D721Med (cell line): ENCODE measurements around the gene VWC2.

Experiments used
- DNase-seq: peaks from one replicate; pipeline ENCODE4 v3.0.0; 2011; ENCODE audit warnings: low spot score; ENCODE audit not compliant: insufficient read length
- FAIRE-seq: peaks from 2 replicates; lab custom pipeline; 2011; peaks lifted over from hg19 to GRCh38; lab: Jason Lieb, UNC
- TF ChIP-seq, protein P1 (sequence below): IDR thresholded peaks from 2 replicates; pipeline ENCODE4 v1.5.1; 2012; ENCODE audit warnings: mild to moderate bottlenecking, control low read depth; ENCODE audit not compliant: insufficient read depth; ENCODE audit errors: missing control alignments

The VWC2 gene

GRCh38 chr7:49797987-49798660 lies 24.7 kb downstream of the VWC2 start:
- no peak for FAIRE-seq
- TF ChIP-seq, protein P1, sequence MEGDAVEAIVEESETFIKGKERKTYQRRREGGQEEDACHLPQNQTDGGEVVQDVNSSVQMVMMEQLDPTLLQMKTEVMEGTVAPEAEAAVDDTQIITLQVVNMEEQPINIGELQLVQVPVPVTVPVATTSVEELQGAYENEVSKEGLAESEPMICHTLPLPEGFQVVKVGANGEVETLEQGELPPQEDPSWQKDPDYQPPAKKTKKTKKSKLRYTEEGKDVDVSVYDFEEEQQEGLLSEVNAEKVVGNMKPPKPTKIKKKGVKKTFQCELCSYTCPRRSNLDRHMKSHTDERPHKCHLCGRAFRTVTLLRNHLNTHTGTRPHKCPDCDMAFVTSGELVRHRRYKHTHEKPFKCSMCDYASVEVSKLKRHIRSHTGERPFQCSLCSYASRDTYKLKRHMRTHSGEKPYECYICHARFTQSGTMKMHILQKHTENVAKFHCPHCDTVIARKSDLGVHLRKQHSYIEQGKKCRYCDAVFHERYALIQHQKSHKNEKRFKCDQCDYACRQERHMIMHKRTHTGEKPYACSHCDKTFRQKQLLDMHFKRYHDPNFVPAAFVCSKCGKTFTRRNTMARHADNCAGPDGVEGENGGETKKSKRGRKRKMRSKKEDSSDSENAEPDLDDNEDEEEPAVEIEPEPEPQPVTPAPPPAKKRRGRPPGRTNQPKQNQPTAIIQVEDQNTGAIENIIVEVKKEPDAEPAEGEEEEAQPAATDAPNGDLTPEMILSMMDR: no peak
- no peak for DNase-seq

GRCh38 chr7:49800031-49800430 lies 26.6 kb downstream of the VWC2 start:
- FAIRE-seq (no peak), DNase-seq (no peak)
- TF ChIP-seq, protein P1: no peak

GRCh38 chr7:49802600-49802999 lies 29.2 kb downstream of the VWC2 start:
- TF ChIP-seq, protein P1: no peak
- FAIRE-seq: no peak
- no peak for DNase-seq

- DNase-seq: no peak
- FAIRE-seq: no peak
- TF ChIP-seq, protein P1: no peak
Observed at GRCh38 chr7:49803812-49804211, 30.4 kb downstream of the VWC2 start.

DNA sequence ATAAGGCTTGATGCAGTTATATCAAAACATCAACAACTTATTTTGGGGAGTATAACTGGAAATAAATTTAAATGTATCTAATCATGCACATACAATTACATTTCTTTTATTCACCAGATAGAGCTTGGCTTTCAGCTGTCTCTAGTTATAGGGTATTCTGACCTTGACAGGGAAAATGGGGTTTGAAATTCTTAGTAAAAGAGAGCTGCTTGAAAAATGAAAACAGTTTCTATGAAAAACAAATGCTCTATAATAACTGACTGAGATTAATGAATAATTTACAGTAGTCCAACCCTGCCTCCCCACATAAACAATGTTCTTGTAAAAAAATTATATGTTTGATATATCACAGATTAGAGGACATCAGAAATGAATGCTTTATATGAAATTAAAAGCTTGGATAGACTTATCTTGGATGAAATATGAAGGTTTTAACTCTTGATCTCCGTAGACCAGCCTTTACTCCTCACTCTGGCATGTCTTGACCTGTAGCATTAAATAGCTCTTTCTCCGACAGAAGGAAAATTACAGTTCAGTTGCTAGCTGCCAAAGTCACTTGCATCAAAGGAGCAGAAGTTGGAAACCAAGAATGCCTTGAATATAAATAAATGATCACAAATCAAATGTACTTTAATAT lies 32.1 kb downstream of the VWC2 start:
- FAIRE-seq: no peak
- TF ChIP-seq, protein P1: no peak
- DNase-seq: no peak

GRCh38 chr7:49812534-49812933 lies 39.1 kb downstream of the VWC2 start:
- no peak for FAIRE-seq
- TF ChIP-seq, protein P1: no peak

DNA sequence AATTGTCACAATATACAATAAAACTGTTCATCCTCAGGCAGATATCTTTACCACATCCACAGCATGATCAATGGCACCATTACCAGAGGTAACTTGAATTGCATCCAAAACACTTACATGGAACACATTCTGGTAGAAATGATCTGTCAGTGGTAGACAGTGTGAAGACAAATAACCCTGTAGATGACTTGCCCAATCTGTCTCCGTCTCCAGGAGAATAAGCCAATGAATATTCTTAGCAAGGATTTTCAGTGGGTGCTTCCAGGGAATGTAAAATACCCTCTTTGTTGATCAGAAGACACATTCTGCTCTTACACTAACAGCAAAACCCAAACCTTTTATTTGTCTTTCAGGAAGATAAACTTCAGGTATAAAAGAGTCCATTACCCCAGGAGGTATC lies 43.8 kb downstream of the VWC2 start:
- FAIRE-seq (no peak), DNase-seq (no peak)
- TF ChIP-seq, protein P1: no peak

More at GRCh38 chr7:49812534-49812933, 39.1 kb downstream of the VWC2 start:
- no peak for DNase-seq
